ENCODE results near the gene ABHD15.

DNA sequence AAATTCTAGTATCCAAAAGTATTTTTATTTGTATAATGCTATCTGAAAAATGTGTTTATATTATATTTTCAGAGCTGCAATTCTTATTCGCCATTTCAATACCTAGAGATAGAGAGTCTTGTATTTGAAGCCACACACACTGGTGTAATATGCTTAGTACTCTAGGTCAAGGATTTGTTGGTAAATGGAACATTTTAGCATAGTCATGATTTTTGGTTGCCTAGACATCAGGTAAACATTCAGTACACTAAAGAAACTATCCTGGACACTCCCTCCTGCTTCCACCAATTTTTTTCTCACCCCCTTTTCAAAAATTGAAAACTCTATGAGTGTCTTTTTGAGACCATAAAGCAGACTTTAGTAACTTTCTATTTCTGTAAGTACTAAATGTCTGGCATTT lies 20.8 kb downstream of the ABHD15 start:
- TF ChIP-seq, protein P1, sequence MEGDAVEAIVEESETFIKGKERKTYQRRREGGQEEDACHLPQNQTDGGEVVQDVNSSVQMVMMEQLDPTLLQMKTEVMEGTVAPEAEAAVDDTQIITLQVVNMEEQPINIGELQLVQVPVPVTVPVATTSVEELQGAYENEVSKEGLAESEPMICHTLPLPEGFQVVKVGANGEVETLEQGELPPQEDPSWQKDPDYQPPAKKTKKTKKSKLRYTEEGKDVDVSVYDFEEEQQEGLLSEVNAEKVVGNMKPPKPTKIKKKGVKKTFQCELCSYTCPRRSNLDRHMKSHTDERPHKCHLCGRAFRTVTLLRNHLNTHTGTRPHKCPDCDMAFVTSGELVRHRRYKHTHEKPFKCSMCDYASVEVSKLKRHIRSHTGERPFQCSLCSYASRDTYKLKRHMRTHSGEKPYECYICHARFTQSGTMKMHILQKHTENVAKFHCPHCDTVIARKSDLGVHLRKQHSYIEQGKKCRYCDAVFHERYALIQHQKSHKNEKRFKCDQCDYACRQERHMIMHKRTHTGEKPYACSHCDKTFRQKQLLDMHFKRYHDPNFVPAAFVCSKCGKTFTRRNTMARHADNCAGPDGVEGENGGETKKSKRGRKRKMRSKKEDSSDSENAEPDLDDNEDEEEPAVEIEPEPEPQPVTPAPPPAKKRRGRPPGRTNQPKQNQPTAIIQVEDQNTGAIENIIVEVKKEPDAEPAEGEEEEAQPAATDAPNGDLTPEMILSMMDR (IDR thresholded peaks at IDR 0.05) = no peak
- TF ChIP-seq POLR2A (IDR thresholded peaks at IDR 0.05; ENCODE audit: low read length) = no peak
- no peak for TF ChIP-seq HDAC2 (IDR thresholded peaks at IDR 0.05)
- no peak for TF ChIP-seq RAD21 (conservative IDR thresholded peaks at IDR 0.05 in 1 of 2, IDR thresholded peaks at IDR 0.05 in 1 of 2)
- TF ChIP-seq CEBPB (IDR thresholded peaks at IDR 0.05) = no peak
- TF ChIP-seq EP300 (IDR thresholded peaks at IDR 0.05) = no peak
- no peak for TF ChIP-seq ZNF302 (CRISPR knock-in tag; IDR thresholded peaks at IDR 0.05)
- TF ChIP-seq, protein P2, sequence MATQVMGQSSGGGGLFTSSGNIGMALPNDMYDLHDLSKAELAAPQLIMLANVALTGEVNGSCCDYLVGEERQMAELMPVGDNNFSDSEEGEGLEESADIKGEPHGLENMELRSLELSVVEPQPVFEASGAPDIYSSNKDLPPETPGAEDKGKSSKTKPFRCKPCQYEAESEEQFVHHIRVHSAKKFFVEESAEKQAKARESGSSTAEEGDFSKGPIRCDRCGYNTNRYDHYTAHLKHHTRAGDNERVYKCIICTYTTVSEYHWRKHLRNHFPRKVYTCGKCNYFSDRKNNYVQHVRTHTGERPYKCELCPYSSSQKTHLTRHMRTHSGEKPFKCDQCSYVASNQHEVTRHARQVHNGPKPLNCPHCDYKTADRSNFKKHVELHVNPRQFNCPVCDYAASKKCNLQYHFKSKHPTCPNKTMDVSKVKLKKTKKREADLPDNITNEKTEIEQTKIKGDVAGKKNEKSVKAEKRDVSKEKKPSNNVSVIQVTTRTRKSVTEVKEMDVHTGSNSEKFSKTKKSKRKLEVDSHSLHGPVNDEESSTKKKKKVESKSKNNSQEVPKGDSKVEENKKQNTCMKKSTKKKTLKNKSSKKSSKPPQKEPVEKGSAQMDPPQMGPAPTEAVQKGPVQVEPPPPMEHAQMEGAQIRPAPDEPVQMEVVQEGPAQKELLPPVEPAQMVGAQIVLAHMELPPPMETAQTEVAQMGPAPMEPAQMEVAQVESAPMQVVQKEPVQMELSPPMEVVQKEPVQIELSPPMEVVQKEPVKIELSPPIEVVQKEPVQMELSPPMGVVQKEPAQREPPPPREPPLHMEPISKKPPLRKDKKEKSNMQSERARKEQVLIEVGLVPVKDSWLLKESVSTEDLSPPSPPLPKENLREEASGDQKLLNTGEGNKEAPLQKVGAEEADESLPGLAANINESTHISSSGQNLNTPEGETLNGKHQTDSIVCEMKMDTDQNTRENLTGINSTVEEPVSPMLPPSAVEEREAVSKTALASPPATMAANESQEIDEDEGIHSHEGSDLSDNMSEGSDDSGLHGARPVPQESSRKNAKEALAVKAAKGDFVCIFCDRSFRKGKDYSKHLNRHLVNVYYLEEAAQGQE (IDR thresholded peaks at IDR 0.05) = no peak

All from A549 (cell line).